Measurements from ENCODE around the gene MDP1. TPM values are rescaled to one million over a fixed set of nuclear protein-coding genes. Genes with fewer than 3 reads are reported as not detected.

Gene MDP1
- total RNA-seq, 2 experiments from 2014 or later, result 11.4 to 16.9 TPM

GRCh38 chr14:24186831-24187538 is 28.9 kb downstream of the MDP1 start:
- H3K4me1 Mint-ChIP-seq, result peaks cover 36% of the 10 kb centered on the region
- H3K9me3 Mint-ChIP-seq (ENCODE audit: low read depth), result no peaks in the 10 kb centered on the region
- peaks cover 11% of the 10 kb centered on the region for H3K36me3 Mint-ChIP-seq
- CTCF ChIA-PET, result interaction anchor here (0.6 to 2.0 kb wide), 4 partner anchors 8 to 386 kb away, joined by 3 to 9 read pairs (median 3); partner anchors contain the start of gene IRF9
- ATAC-seq (no peak), DNase-seq (no peak)
- no peaks in the 10 kb centered on the region for H3K27me3 Mint-ChIP-seq
- H3K27ac Mint-ChIP-seq, result no peak overlapping the region
- peak overlapping the region; percentile 37 for H3K4me3 Mint-ChIP-seq

GRCh38 chr14:24185741-24186140 is 30.1 kb downstream of the MDP1 start:
- H3K27ac Mint-ChIP-seq, result peak overlapping the region; percentile 8
- peaks cover 32% of the 10 kb centered on the region for H3K4me1 Mint-ChIP-seq
- H3K9me3 Mint-ChIP-seq (ENCODE audit: low read depth), result no peaks in the 10 kb centered on the region
- ATAC-seq, result no peak
- peaks cover 10% of the 10 kb centered on the region for H3K36me3 Mint-ChIP-seq
- DNase-seq, result no peak
- H3K4me3 Mint-ChIP-seq, result no peak overlapping the region
- no peaks in the 10 kb centered on the region for H3K27me3 Mint-ChIP-seq
- CTCF ChIA-PET, result interaction anchor here (0.9 kb wide), 1 partner anchor 13 kb away, joined by 3 read pairs; no protein-coding TSS in a partner anchor

DNA sequence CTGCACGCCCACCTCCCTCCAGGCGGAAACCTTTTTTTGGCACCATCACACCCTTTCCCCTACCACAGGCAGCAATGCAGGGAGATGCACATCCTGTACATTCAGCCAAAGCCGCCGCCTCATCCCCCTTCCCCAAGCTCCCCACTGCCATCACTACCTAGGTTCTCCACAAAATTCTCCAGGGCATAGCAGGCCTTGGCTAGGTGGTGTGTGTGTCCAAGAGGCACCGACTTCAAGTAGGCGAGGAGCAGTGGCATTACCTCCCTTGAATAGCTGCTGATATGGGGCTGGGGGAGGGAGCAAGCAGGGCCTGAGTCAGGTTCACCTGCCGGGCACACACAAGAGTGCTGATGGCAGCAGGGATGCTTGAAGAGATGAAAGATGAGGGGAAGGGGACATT is 30.8 kb downstream of the MDP1 start:
- CTCF ChIA-PET, result interaction anchor here (0.9 kb wide), 1 partner anchor 12 kb away, joined by 3 read pairs; no protein-coding TSS in a partner anchor
- peaks cover 28% of the 10 kb centered on the region for H3K4me1 Mint-ChIP-seq
- no peak overlapping the region for H3K4me3 Mint-ChIP-seq
- peaks cover 12% of the 10 kb centered on the region for H3K36me3 Mint-ChIP-seq
- H3K27me3 Mint-ChIP-seq, result no peaks in the 10 kb centered on the region
- no peak overlapping the region for H3K27ac Mint-ChIP-seq
- no peaks in the 10 kb centered on the region for H3K9me3 Mint-ChIP-seq (ENCODE audit: low read depth)
- ATAC-seq (no peak), DNase-seq (no peak)

- H3K4me3 Mint-ChIP-seq, result no peak overlapping the region
- ATAC-seq (no peak), DNase-seq (no peak)
- peaks cover 12% of the 10 kb centered on the region for H3K36me3 Mint-ChIP-seq
- no peaks in the 10 kb centered on the region for H3K27me3 Mint-ChIP-seq
- peaks cover 22% of the 10 kb centered on the region for H3K4me1 Mint-ChIP-seq
- CTCF ChIA-PET, result no interaction called here
- H3K27ac Mint-ChIP-seq, result no peak overlapping the region
- H3K9me3 Mint-ChIP-seq (ENCODE audit: low read depth), result no peaks in the 10 kb centered on the region
Observed at GRCh38 chr14:24184104-24184970, 31.5 kb downstream of the MDP1 start.

GRCh38 chr14:24183014-24183481 is 32.8 kb downstream of the MDP1 start:
- Mint-ChIP-seq H3K4me3 (no peak overlapping the region), H3K27me3 (no peaks in the 10 kb centered on the region), H3K9me3 (ENCODE audit: low read depth) (no peaks in the 10 kb centered on the region), H3K36me3 (peaks cover 16% of the 10 kb centered on the region), H3K27ac (no peak overlapping the region), H3K4me1 (peaks cover 14% of the 10 kb centered on the region)
- CTCF ChIA-PET, result no interaction called here
- DNase-seq (no peak), ATAC-seq (no peak)

DNA sequence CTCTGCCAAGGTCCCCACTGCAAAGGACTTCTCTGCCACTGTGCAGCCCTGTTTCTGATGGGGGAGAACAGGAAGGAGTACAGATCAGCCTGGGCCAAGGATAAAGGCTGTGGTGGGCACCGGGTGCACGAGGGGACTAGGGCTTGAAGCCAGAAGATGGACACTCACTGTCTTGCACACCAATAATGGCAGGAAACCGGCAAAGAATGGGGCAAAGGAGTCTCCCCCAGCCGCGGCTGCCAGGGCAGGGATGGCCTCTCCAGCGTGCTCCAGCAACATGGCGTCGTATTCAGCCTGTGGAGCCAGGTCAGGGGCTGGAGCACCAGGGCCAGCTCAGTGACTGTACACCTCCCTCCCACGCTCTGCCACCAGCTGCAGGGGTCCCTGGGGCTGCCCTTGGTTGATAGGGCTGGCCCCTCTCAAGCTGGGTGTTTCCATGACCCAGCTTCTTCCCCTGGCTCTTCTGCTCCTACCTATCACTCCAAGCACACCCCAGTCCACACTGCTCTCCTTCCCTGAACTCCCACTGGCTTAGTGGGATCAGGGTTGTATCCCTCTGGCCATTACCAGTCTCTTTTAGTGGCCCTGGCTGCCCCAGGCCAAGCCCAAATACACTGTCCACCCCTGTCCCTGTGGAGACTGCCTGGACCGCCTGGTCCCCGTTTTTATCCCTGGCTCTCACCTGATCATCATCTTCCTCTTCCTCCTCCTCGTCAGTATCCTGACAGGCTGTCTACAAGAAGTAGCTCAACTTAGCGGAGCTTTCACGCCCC is 33.6 kb downstream of the MDP1 start:
- no peak overlapping the region for H3K27ac Mint-ChIP-seq
- no peaks in the 10 kb centered on the region for H3K27me3 Mint-ChIP-seq
- no peak overlapping the region for H3K4me3 Mint-ChIP-seq
- peaks cover 8% of the 10 kb centered on the region for H3K4me1 Mint-ChIP-seq
- peaks cover 16% of the 10 kb centered on the region for H3K36me3 Mint-ChIP-seq
- CTCF ChIA-PET, result interaction anchor here (1.4 to 2.1 kb wide), 2 partner anchors 21 to 126 kb away, joined by 5 to 6 read pairs; partner anchors contain the start of genes CIDEB and IRF9
- DNase-seq, result no peak
- H3K9me3 Mint-ChIP-seq (ENCODE audit: low read depth), result no peaks in the 10 kb centered on the region
- no peak for ATAC-seq

- Mint-ChIP-seq H3K27me3 (no peaks in the 10 kb centered on the region), H3K4me3 (no peak overlapping the region), H3K4me1 (peaks cover 2% of the 10 kb centered on the region), H3K27ac (no peak overlapping the region), H3K36me3 (peaks cover 23% of the 10 kb centered on the region), H3K9me3 (ENCODE audit: low read depth) (no peaks in the 10 kb centered on the region)
- ATAC-seq (no peak), DNase-seq (no peak)
- CTCF ChIA-PET, result interaction anchor here (0.7 to 2.1 kb wide), 4 partner anchors 11 to 126 kb away, joined by 3 to 6 read pairs (median 4); partner anchors contain the start of genes CIDEB and IRF9
Observed at GRCh38 chr14:24181371-24182077, 34.3 kb downstream of the MDP1 start.

DNA sequence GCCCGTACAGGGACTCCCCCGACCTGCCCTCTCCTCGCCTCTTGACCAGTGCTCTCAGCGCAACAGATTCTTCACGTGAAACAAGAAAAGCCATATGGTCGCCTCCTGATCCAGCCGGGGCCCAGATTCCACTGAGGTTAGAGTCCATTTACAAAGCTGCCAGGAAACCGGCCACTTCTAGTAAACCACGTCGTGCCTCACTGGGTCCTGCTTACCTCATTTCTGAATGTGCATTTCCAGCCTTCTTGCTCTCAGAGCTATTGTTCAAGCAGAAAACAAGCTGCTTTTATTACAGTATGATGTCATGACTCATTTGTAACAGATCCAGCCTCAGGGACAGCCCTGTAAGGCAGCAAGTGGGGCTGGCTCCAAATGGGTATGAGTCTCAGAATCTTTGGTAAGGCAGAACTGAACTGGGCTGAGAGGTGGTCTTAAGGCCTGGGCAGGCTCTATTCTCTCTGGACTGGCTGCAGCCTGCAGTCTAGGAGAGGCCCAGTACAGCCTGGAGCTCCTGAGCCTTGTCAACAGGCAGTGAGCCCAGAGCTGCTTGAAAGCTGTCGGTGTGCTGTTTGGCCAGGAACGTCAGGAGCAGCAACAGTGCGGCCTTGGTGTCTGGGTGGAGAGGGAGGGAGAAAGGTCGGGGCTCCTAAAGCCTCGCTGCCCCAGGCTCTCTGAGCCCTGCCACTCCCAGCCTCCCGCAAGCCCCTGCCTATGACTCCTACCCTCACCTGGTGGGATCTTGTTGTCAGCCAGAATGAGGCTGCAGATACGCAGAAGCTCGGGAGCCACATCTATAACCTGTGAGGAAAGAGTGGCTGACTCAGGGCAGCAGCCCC is 35.7 kb downstream of the MDP1 start:
- Mint-ChIP-seq H3K9me3 (ENCODE audit: low read depth) (no peaks in the 10 kb centered on the region), H3K27me3 (no peaks in the 10 kb centered on the region), H3K4me1 (peaks cover under 1% of the 10 kb centered on the region), H3K27ac (no peak overlapping the region), H3K4me3 (no peak overlapping the region), H3K36me3 (peaks cover 21% of the 10 kb centered on the region)
- ATAC-seq (no peak), DNase-seq (no peak)
- CTCF ChIA-PET, result interaction anchor here (0.9 to 2.1 kb wide), 5 partner anchors 7 to 128 kb away, joined by 3 to 9 read pairs (median 4); partner anchors contain the start of genes CIDEB and IRF9

DNA sequence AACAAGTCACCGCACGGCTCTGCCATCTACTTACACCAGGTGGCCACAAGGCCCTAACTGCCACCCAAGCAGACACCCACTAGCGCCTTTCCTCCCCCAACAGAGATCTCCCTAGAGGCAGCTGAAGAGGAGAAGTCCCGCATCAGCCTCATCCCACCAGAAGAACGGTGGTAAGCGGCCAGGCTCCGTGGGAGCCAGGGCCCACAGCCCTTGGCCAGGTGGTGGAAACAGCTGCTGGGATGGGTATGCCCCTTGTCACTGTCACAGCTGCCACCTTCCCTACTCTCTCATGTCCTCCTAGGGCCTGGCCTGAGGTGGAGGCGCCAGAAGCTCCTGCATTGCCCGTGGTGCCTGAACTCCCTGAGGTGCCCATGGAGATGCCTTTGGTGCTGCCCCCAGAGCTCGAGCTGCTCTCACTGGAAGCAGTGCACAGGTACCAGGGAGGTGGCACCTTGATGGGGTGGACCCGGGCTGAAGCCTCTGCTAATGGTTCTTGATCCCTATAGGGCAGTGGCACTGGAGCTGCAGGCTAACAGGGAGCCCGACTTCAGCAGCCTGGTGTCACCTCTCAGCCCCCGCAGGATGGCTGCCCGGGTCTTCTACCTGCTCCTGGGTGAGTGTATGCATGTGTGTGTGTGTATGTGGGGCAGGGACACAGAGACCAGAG is 36.4 kb downstream of the MDP1 start:
- H3K27ac Mint-ChIP-seq, result no peak overlapping the region
- H3K4me3 Mint-ChIP-seq, result no peak overlapping the region
- H3K36me3 Mint-ChIP-seq, result peaks cover 25% of the 10 kb centered on the region
- ATAC-seq (no peak), DNase-seq (no peak)
- CTCF ChIA-PET, result interaction anchor here (0.8 to 1.4 kb wide), 4 partner anchors 8 to 56 kb away, joined by 3 to 9 read pairs (median 4); partner anchors contain the start of gene IRF9
- H3K4me1 Mint-ChIP-seq, result peaks cover 6% of the 10 kb centered on the region
- H3K9me3 Mint-ChIP-seq (ENCODE audit: low read depth), result no peaks in the 10 kb centered on the region
- H3K27me3 Mint-ChIP-seq, result no peaks in the 10 kb centered on the region

GRCh38 chr14:24178399-24179178 is 37.3 kb downstream of the MDP1 start:
- peak overlapping the region; percentile 19 for H3K27ac Mint-ChIP-seq
- CTCF ChIA-PET, result interaction anchor here (0.8 to 1.4 kb wide), 3 partner anchors 8 to 17 kb away, joined by 3 to 9 read pairs (median 4); partner anchors contain the start of gene IRF9
- H3K27me3 Mint-ChIP-seq, result no peaks in the 10 kb centered on the region
- peaks cover 8% of the 10 kb centered on the region for H3K4me1 Mint-ChIP-seq
- DNase-seq (no peak), ATAC-seq (no peak)
- no peaks in the 10 kb centered on the region for H3K9me3 Mint-ChIP-seq (ENCODE audit: low read depth)
- peaks cover 27% of the 10 kb centered on the region for H3K36me3 Mint-ChIP-seq
- no peak overlapping the region for H3K4me3 Mint-ChIP-seq

DNA sequence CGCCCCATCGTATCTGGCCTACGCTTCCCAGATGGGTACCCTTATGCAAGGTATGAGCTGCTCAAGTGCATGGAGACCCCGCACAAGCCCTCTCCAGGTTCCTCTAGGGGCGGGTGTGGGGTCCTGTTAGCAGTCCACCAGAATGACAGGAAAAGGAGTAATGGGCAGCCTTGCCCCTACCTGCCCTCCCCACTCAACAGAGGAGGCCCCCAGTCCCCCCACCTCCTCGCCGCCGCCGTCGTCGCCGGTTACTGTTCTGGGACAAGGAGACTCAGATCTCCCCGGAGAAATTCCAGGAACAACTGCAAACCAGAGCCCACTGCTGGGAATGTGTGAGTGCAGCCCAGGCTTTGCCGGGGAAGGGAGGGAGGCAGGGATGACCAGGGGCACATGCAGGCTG is 38.0 kb downstream of the MDP1 start:
- Mint-ChIP-seq H3K27me3 (no peaks in the 10 kb centered on the region), H3K9me3 (ENCODE audit: low read depth) (no peaks in the 10 kb centered on the region), H3K36me3 (peaks cover 30% of the 10 kb centered on the region), H3K27ac (no peak overlapping the region), H3K4me3 (no peak overlapping the region), H3K4me1 (peaks cover 10% of the 10 kb centered on the region)
- CTCF ChIA-PET, result interaction anchor here (1.1 to 1.3 kb wide), 2 partner anchors 17 to 129 kb away, joined by 3 read pairs; partner anchors contain the start of gene IRF9
- ATAC-seq (no peak), DNase-seq (no peak)

Data from activated CD8-positive, alpha-beta memory T cell treated with anti-CD3 and anti-CD28 coated beads, Interleukin-2, amount 10 ng/mL, durations not matched to agents 7 days and 5 days (primary cell).